ENCODE results near the gene PAK1. TPM values are rescaled to one million over a fixed set of nuclear protein-coding genes. Genes with fewer than 3 reads are reported as not detected.
"Not testable (repeated sequence)": the region's sequence is repeated elsewhere in the genome, so short reads cannot be mapped to it uniquely, and the experiment has no call there.

PAK1 gene
- total RNA-seq, 4 donors from 2014 or later: 27.8 to 44.3 (median 36.2) TPM

DNA sequence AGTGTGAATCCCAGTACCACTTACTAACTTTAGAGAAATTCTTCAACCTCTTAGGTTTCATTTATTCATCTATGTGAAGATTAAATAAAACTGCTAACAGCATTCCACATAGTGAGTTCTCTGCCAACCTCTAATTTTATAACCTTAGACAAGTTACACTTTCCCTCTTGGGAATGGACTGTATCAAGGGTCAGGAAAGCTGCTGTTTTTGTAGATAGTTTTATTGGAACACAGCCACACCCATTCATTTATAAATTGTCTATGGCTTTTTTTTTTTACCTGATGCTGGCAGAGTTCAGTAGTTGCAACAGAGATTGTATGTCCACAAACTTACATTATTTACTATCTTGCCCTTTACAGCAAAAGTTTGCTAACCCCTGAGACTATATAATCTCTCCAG lies 81.1 kb downstream of the PAK1 start:
- no peak for DNase-seq (ENCODE audit: extremely low spot score)
- no peak overlapping the region for H3K27ac ChIP-seq (replicated peaks in 1 of 4)
- no peak overlapping the region for H3K4me3 ChIP-seq
- intact Hi-C loops (cut with DNase I): no loop called here
- H3K4me1 ChIP-seq: peaks cover 0 to 39% (median 17%) of the 10 kb centered on the region in 4 donors
- no peak for TF ChIP-seq POLR2A (IDR thresholded peaks at IDR 0.05; ENCODE audit: low read depth)
- TF ChIP-seq EP300 (IDR thresholded peaks at IDR 0.05): no peak
- no peak for TF ChIP-seq POLR2AphosphoS5 (IDR thresholded peaks at IDR 0.05)
- no peaks in the 10 kb centered on the region for H3K27me3 ChIP-seq
- H3K9me3 ChIP-seq: no peaks in the 10 kb centered on the region
- H3K36me3 ChIP-seq: no peaks in the 10 kb centered on the region

DNA sequence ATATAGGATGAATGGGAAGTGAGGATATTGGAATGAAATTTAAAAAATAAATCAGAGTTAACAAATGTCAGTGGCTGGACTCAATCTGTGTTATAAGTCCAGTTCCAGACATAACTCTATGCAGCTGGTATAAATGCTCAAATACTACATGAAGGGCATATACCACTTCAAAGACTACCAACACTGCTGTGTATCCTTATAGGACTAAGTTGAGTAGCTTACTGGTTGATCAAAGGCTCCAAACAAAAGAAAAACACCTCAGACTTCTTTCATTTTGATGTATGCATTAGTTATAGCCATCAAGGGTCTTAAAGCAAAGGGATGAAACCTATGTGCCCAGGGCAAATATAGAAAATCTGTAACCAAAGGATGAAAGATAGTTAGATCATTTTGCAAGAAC lies 86.2 kb downstream of the PAK1 start:
- no peak for DNase-seq (ENCODE audit: extremely low spot score)
- TF ChIP-seq, protein P1, sequence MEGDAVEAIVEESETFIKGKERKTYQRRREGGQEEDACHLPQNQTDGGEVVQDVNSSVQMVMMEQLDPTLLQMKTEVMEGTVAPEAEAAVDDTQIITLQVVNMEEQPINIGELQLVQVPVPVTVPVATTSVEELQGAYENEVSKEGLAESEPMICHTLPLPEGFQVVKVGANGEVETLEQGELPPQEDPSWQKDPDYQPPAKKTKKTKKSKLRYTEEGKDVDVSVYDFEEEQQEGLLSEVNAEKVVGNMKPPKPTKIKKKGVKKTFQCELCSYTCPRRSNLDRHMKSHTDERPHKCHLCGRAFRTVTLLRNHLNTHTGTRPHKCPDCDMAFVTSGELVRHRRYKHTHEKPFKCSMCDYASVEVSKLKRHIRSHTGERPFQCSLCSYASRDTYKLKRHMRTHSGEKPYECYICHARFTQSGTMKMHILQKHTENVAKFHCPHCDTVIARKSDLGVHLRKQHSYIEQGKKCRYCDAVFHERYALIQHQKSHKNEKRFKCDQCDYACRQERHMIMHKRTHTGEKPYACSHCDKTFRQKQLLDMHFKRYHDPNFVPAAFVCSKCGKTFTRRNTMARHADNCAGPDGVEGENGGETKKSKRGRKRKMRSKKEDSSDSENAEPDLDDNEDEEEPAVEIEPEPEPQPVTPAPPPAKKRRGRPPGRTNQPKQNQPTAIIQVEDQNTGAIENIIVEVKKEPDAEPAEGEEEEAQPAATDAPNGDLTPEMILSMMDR (IDR thresholded peaks at IDR 0.05): no peak
- TF ChIP-seq POLR2AphosphoS5 (IDR thresholded peaks at IDR 0.05) (no peak), EP300 (IDR thresholded peaks at IDR 0.05) (no peak), POLR2A (IDR thresholded peaks at IDR 0.05; ENCODE audit: low read depth) (no peak)
- no peaks in the 10 kb centered on the region for H3K9me3 ChIP-seq
- H3K4me1 ChIP-seq: peaks cover 2 to 31% (median 26%) of the 10 kb centered on the region in 4 donors
- no peak overlapping the region for H3K4me3 ChIP-seq
- no peak overlapping the region for H3K27ac ChIP-seq (replicated peaks in 1 of 4)
- intact Hi-C loops (cut with DNase I): no loop called here
- no peaks in the 10 kb centered on the region for H3K36me3 ChIP-seq
- no peaks in the 10 kb centered on the region for H3K27me3 ChIP-seq

DNA sequence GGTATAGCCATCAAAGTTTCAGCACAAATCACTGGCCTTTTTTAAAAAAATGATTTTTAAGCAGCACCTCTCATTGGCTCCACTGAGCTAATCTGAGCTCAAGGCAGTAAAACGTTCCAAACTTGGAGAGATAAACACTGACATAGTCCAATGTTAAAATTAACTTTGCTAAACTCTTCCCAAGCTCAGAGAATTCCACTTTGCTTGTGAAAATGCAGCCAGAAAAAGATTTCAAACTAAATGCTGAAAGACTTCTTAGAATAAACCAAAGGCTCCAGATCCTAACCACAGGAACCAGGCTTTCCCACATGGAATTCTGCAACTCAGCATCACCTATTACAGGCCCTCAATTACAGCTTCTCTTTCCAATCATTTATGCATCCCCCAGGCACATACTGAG lies 87.7 kb downstream of the PAK1 start:
- H3K27ac ChIP-seq (replicated peaks in 1 of 4): peak overlapping the region; percentile 22 to 52 (median 38)
- no peaks in the 10 kb centered on the region for H3K9me3 ChIP-seq
- H3K27me3 ChIP-seq: no peaks in the 10 kb centered on the region
- 32% methylated on average over 1 of the region's 1 CpG for WGBS
- H3K4me3 ChIP-seq: no peak overlapping the region
- H3K4me1 ChIP-seq: peaks cover 14 to 35% (median 34%) of the 10 kb centered on the region in 4 donors
- intact Hi-C loops (cut with DNase I): no loop called here
- DNase-seq (ENCODE audit: extremely low spot score): no peak
- TF ChIP-seq EP300 (IDR thresholded peaks at IDR 0.05): no peak
- TF ChIP-seq POLR2A (IDR thresholded peaks at IDR 0.05; ENCODE audit: low read depth): no peak
- TF ChIP-seq, protein P1 (IDR thresholded peaks at IDR 0.05): no peak
- no peak for TF ChIP-seq POLR2AphosphoS5 (IDR thresholded peaks at IDR 0.05)
- no peaks in the 10 kb centered on the region for H3K36me3 ChIP-seq

DNA sequence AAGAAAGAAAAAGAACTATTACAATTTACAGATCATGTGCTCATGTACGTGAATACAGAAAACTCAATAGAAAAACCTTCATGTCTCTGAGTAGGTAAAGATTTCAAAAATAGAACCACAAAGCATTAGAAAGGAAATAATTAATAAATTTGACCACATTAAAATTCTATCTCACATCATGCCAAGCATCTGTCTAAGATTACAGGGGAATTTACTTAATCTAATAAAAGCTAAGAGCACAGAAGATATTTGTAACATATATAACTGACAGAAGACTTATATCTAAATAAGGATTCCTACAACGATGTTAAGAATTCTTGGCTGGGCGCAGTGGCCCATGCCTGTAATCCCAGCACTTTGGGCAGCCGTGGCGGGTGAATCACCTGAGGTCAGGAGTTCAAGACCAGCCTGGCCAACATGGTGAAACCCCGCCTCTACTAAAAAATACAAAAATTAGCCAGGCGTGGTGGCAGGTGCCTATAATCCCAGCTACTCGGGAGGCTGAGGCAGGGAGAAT lies 88.6 kb downstream of the PAK1 start:
- Histone ChIP-seq H3K4me1 (peaks cover 14 to 35% (median 34%) of the 10 kb centered on the region in 4 donors), H3K27ac (replicated peaks in 1 of 4) (peak overlapping the region in 3 of 4 donors; percentile 22 to 52 (median 35))
- DNase-seq (ENCODE audit: extremely low spot score); H3K9me3 ChIP-seq; H3K36me3 ChIP-seq; intact Hi-C loops (cut with DNase I); H3K27me3 ChIP-seq; H3K4me3 ChIP-seq: not testable (repeated sequence)
- WGBS: 72% methylated on average over 8 of the region's 8 CpGs

DNA sequence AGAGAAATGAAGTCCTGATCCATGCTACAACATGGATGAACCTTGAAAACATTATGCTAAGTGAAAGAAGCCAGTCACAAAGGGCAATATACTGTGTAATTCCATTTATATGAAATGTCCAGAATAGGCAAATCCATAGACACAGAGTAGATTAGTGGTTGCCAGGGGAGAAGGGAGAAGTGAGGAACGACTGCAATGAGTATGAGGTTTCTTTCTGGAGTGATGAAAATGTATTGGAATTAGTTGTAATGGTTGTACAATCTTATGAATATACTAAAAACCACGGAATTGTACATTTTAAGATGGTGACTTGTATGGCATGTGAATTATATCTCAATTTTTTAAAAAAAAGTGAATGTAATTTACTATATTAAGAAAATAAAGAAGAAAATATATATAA lies 89.3 kb downstream of the PAK1 start:
- WGBS: 59% methylated on average over 2 of the region's 2 CpGs
- H3K27me3 ChIP-seq: no peaks in the 10 kb centered on the region
- no peak for DNase-seq (ENCODE audit: extremely low spot score)
- intact Hi-C loops (cut with DNase I): no loop called here
- H3K36me3 ChIP-seq: peaks cover 0 to 7% (median 3%) of the 10 kb centered on the region in 4 donors
- peaks cover 14 to 35% (median 34%) of the 10 kb centered on the region in 4 donors for H3K4me1 ChIP-seq
- TF ChIP-seq, protein P1 (IDR thresholded peaks at IDR 0.05): no peak
- no peak for TF ChIP-seq POLR2A (IDR thresholded peaks at IDR 0.05; ENCODE audit: low read depth)
- no peak for TF ChIP-seq EP300 (IDR thresholded peaks at IDR 0.05)
- TF ChIP-seq POLR2AphosphoS5 (IDR thresholded peaks at IDR 0.05): no peak
- no peak overlapping the region for H3K4me3 ChIP-seq
- H3K9me3 ChIP-seq: no peaks in the 10 kb centered on the region
- no peak overlapping the region for H3K27ac ChIP-seq (replicated peaks in 1 of 4)

DNA sequence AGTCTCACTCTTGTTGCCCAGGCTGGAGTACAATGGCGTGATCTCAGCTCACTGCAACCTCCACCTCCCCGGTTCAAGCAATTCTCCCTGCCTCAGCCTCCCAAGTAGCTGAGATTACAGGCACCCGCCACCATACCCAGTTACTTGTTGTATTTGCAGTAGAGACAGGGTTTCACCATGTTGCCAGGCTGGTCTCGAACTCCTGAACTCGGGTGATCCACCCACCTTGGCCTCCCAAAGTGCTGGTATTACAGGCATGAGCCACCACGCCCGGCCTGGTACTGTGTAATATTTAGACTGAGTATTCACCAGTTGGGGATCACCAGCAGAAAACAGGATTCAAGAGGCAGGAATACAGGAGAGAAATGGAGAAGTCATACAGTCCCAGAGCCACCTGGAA lies 90.5 kb downstream of the PAK1 start:
- WGBS: 96% methylated on average over 7 of the region's 7 CpGs
- H3K4me3 ChIP-seq; H3K27ac ChIP-seq (replicated peaks in 1 of 4); DNase-seq (ENCODE audit: extremely low spot score); H3K27me3 ChIP-seq; H3K9me3 ChIP-seq; intact Hi-C loops (cut with DNase I): not testable (repeated sequence)
- peaks cover 14 to 35% (median 34%) of the 10 kb centered on the region in 4 donors for H3K4me1 ChIP-seq
- peaks cover 0 to 19% (median 10%) of the 10 kb centered on the region in 4 donors for H3K36me3 ChIP-seq

Data from esophagus muscularis mucosa (tissue), 4 donors.